Measurements from ENCODE around the gene EREG.

DNA sequence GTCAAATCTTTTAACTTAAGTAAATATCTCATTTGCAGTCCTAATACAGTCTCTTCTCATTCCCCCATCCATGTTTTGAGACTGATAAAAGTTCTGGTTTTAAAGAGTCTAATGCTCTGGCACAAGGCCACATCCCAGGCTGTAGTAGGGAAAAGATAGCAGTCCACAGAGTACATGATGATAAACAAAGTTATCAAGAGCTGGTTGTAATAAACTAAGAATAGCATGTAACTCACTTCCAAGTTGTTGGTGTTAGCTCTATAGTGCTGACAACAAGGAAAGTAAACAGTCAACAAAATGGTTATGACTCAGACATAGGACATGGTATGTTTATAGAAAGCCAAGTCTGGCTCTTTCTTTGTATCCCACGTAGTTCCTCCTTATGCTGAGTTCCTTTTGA is 58.2 kb downstream of the EREG start:
- TF ChIP-seq, protein P1, sequence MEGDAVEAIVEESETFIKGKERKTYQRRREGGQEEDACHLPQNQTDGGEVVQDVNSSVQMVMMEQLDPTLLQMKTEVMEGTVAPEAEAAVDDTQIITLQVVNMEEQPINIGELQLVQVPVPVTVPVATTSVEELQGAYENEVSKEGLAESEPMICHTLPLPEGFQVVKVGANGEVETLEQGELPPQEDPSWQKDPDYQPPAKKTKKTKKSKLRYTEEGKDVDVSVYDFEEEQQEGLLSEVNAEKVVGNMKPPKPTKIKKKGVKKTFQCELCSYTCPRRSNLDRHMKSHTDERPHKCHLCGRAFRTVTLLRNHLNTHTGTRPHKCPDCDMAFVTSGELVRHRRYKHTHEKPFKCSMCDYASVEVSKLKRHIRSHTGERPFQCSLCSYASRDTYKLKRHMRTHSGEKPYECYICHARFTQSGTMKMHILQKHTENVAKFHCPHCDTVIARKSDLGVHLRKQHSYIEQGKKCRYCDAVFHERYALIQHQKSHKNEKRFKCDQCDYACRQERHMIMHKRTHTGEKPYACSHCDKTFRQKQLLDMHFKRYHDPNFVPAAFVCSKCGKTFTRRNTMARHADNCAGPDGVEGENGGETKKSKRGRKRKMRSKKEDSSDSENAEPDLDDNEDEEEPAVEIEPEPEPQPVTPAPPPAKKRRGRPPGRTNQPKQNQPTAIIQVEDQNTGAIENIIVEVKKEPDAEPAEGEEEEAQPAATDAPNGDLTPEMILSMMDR (IDR thresholded peaks at IDR 0.05): no peak
- TF ChIP-seq POLR2A (IDR thresholded peaks at IDR 0.05): no peak

Data from uterus (tissue), 2 donors.